OCI-LY3 (cell line): ENCODE data around the gene OR7A5.

ENCODE experiments used
- H2AFZ ChIP-seq: fragments of 200-600, 300-600 bp; shearing (Covaris generic); 2 replicates; pipeline ENCODE4 v1.6.0; 2014; ENCODE audit warnings: antibody characterized with exemption, low read depth, low read length
- H3K27ac ChIP-seq: fragments of 200-600, 300-600 bp; sonication (generic); 2 replicates; pipeline ENCODE4 v1.5.1; 2014; ENCODE audit warnings: mild to moderate bottlenecking, low read length, moderate library complexity, mixed read lengths
- H3K27me3 ChIP-seq: fragments of 200-600, 300-600 bp; sonication (generic); 2 replicates; pipeline ENCODE4 v1.6.1; 2014; ENCODE audit warnings: low read depth, low read length, mixed read lengths
- H3K36me3 ChIP-seq: fragments of 200-600, 300-600 bp; sonication (generic); replicated peaks from 2 replicates; pipeline ENCODE3; 2014; ENCODE audit warnings: low read depth, low read length, mixed read lengths
- H3K4me1 ChIP-seq: fragments of 300-600, 200-600 bp; sonication (generic); 2 replicates; pipeline ENCODE4 v1.6.1; 2014; ENCODE audit warnings: low read length, mixed read lengths
- H3K4me2 ChIP-seq: fragments of 200-600, 300-600 bp; sonication (generic); 2 replicates; pipeline ENCODE4 v1.6.1; 2014; ENCODE audit warnings: low read length, mixed read lengths
- H3K4me3 ChIP-seq: fragments of 300-600, 200-600 bp; sonication (generic); 2 replicates; pipeline ENCODE4 v1.5.1; 2014; ENCODE audit warnings: antibody characterized with exemption, mild to moderate bottlenecking, low read length, moderate library complexity
- H3K79me2 ChIP-seq: fragments of 300-600, 200-600 bp; shearing (Covaris generic); 2 replicates; pipeline ENCODE4 v1.6.1; 2014; ENCODE audit warnings: mild to moderate bottlenecking, low read length, mixed read lengths
- H3K9ac ChIP-seq: fragments of 300-600, 200-600 bp; shearing (Covaris generic); 2 replicates; pipeline ENCODE4 v1.6.0; 2014; ENCODE audit warnings: mild to moderate bottlenecking, low read length, moderate library complexity
- H3K9me3 ChIP-seq: fragments of 200-600, 300-600 bp; shearing (Covaris generic); 2 replicates; pipeline ENCODE4 v1.6.1; 2014; ENCODE audit warnings: low read length, mixed read lengths; ENCODE audit not compliant: insufficient read depth
- H4K20me1 ChIP-seq: fragments of 200-600, 300-600 bp; sonication (generic); 2 replicates; pipeline ENCODE4 v1.6.1; 2016; ENCODE audit warnings: low read length, mixed read lengths; ENCODE audit not compliant: insufficient read depth
- CTCF ChIP-seq: fragments of 200-600, 300-600 bp; sonication (generic); IDR thresholded peaks from 2 replicates; pipeline ENCODE4 v1.5.1; 2014; ENCODE audit warnings: antibody characterized with exemption, low read length, low read depth
- EZH2phosphoT487 ChIP-seq: fragments of 200-600 bp; shearing (Covaris generic); IDR thresholded peaks from 2 replicates; pipeline ENCODE4 v1.6.1; 2018; ENCODE audit warnings: antibody characterized with exemption, mixed run types, low read depth

Gene OR7A5

DNA sequence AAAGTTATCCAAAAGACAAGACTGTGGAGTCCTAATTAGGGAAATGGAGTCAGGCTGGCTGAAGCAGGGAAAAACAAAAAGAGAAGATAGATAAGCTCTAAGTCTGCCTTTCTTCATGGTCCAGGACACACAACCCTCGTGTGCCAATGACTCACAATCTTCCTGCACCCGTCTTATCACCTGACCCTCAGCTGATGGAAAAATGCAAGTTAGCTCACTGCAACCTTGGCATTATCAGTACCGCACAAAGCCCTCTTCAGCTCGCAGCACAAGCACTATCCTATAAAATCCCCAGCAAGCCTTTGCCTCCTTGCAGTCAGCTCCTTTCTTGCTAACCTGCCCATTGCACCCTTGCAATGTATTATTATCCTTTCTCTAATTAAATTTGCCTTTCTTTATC, 4.3 kb downstream of the OR7A5 start:
- Histone ChIP-seq H3K4me1 (no peaks in the 10 kb centered on the region), H4K20me1 (no peaks in the 10 kb centered on the region), H2AFZ (no peak overlapping the region), H3K4me3 (no peak overlapping the region), H3K27me3 (peaks cover 43% of the 10 kb centered on the region), H3K9ac (no peak overlapping the region), H3K4me2 (no peak overlapping the region), H3K79me2 (no peaks in the 10 kb centered on the region), H3K36me3 (no peaks in the 10 kb centered on the region), H3K27ac (no peak overlapping the region), H3K9me3 (no peaks in the 10 kb centered on the region)
- TF ChIP-seq EZH2phosphoT487 (no peak), CTCF (no peak)

GRCh38 chr19:14826006-14826405, 9.0 kb downstream of the OR7A5 start:
- Histone ChIP-seq H3K36me3 (no peaks in the 10 kb centered on the region), H4K20me1 (no peaks in the 10 kb centered on the region), H3K27ac (no peak overlapping the region), H3K4me1 (no peaks in the 10 kb centered on the region), H3K4me3 (no peak overlapping the region), H3K9ac (no peak overlapping the region), H2AFZ (no peak overlapping the region), H3K79me2 (no peaks in the 10 kb centered on the region), H3K27me3 (peaks cover 42% of the 10 kb centered on the region), H3K9me3 (no peaks in the 10 kb centered on the region), H3K4me2 (no peak overlapping the region)
- TF ChIP-seq EZH2phosphoT487 = no peak
- no peak for TF ChIP-seq CTCF

DNA sequence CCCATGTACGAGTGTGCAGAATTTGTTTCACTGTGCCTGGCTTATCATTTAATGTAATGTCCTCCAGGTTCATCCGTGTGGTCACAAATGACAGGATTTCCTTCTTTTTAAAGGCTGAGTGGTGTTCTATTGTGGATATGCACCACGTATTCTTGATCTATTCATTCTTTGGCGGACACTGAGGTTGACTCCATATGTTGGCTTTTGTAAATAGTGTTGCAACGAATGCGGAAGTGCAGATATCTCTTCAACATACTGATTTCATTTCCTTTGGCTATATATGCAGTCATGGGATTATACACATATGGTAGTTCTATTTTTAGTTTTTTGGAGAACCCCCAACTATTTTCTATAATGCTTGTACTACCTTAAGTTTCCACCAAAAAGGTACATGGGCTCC, 13.0 kb downstream of the OR7A5 start:
- H3K9me3 ChIP-seq = no peaks in the 10 kb centered on the region
- H3K27me3 ChIP-seq = peaks cover 27% of the 10 kb centered on the region
- H3K79me2 ChIP-seq = no peaks in the 10 kb centered on the region
- TF ChIP-seq CTCF (no peak), EZH2phosphoT487 (no peak)
- no peaks in the 10 kb centered on the region for H3K36me3 ChIP-seq
- H3K4me2 ChIP-seq = no peak overlapping the region
- H2AFZ ChIP-seq = no peak overlapping the region
- no peaks in the 10 kb centered on the region for H3K4me1 ChIP-seq
- no peak overlapping the region for H3K27ac ChIP-seq
- H3K9ac ChIP-seq = no peak overlapping the region
- no peak overlapping the region for H3K4me3 ChIP-seq
- no peaks in the 10 kb centered on the region for H4K20me1 ChIP-seq

DNA sequence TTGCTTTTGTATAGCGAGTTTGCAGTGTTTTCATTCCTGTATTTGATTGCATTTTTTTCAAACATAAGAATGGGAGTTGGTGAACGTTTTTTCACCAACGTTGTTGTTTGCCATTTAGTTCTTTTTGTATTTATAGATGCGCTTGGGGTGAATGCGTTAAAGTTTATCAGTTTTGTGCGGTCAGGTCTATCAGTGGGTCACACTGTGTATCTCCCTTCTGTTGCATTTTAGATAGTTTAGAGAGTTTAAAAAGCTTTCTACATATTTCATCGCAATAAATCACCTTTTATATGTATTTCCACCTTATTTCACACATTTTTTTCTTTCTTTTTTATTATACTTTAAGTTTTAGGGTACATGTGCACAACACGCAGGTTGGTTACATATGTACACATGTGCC, 16.4 kb downstream of the OR7A5 start:
- H3K79me2 ChIP-seq = no peaks in the 10 kb centered on the region
- no peak overlapping the region for H3K4me2 ChIP-seq
- no peak overlapping the region for H3K9ac ChIP-seq
- no peak overlapping the region for H2AFZ ChIP-seq
- H3K27me3 ChIP-seq = peaks cover 2% of the 10 kb centered on the region; the same call in 1 of the 2 replicates
- H3K4me3 ChIP-seq = no peak overlapping the region
- no peak overlapping the region for H3K27ac ChIP-seq
- TF ChIP-seq EZH2phosphoT487 = no peak
- no peak for TF ChIP-seq CTCF
- no peaks in the 10 kb centered on the region for H4K20me1 ChIP-seq
- no peaks in the 10 kb centered on the region for H3K9me3 ChIP-seq
- H3K36me3 ChIP-seq = no peaks in the 10 kb centered on the region
- no peaks in the 10 kb centered on the region for H3K4me1 ChIP-seq
